Ishikawa (cell line): ENCODE results near the gene TMCO1.

Source experiments
- NFIC ChIP-seq: IDR thresholded peaks from 2 replicates; pipeline ENCODE4 v1.6.1; 2012
- RAD21 ChIP-seq: IDR thresholded peaks from 2 replicates; pipeline ENCODE4 v1.6.1; 2012; ENCODE audit warnings: low read depth
- REST ChIP-seq: IDR thresholded peaks from 2 replicates; pipeline ENCODE4 v1.6.1; 2012; ENCODE audit warnings: low read depth, mild to moderate bottlenecking
- USF1 ChIP-seq: IDR thresholded peaks from 2 replicates; pipeline ENCODE4 v1.6.1; 2012
- YY1 ChIP-seq: IDR thresholded peaks from 2 replicates; pipeline ENCODE4 v1.6.1; 2012; ENCODE audit warnings: low read depth

- TF ChIP-seq USF1 (no peak), YY1 (no peak), REST (no peak), NFIC (no peak), RAD21 (no peak)
These were observed 72.0 kb downstream of the TMCO1 start for GRCh38 chr1:165696625-165697100.
